IMR-90 (cell line): ENCODE results near the gene ZNF621.
A peak's percentile ranks its signal among the peaks of the same experiment; 100 is the strongest.

Source experiments
- BHLHE40 ChIP-seq: fragments of 150-350 bp; IDR thresholded peaks from 2 replicates; pipeline ENCODE4 v1.6.1; 2016; ENCODE audit warnings: mild to moderate bottlenecking, low read depth, low read length
- CEBPB ChIP-seq: IDR thresholded peaks from 2 replicates; pipeline ENCODE4 v1.6.1; 2012; ENCODE audit warnings: low read depth, low read length, improper control_type of control experiment
- CHD1 ChIP-seq: IDR thresholded peaks from 2 replicates; pipeline ENCODE4 v1.6.1; 2012; ENCODE audit warnings: low read depth, low read length, improper control_type of control experiment
- CTCF ChIP-seq: conservative IDR thresholded peaks from 2 replicates; pipeline ENCODE4 v1.5.1; 2012; ENCODE audit warnings: mild to moderate bottlenecking, low read depth, low read length, improper control_type of control experiment
- FOS ChIP-seq: fragments of 150-350 bp; IDR thresholded peaks from 2 replicates; pipeline ENCODE4 v1.6.1; 2016; ENCODE audit warnings: low read depth, low read length
- MXI1 ChIP-seq: IDR thresholded peaks from 2 replicates; pipeline ENCODE4 v1.6.1; 2012; ENCODE audit warnings: low read depth, mild to moderate bottlenecking, low read length, moderate library complexity, borderline replicate concordance
- NFE2L2 ChIP-seq: fragments of 150-350 bp; IDR thresholded peaks from 2 replicates; pipeline ENCODE4 v1.6.1; 2016; ENCODE audit warnings: low read depth, mild to moderate bottlenecking, low read length
- POLR2A ChIP-seq: IDR thresholded peaks from 2 replicates; pipeline ENCODE4 v1.6.1; 2012; ENCODE audit warnings: mild to moderate bottlenecking, low read depth, low read length
- RCOR1 ChIP-seq: IDR thresholded peaks from 2 replicates; pipeline ENCODE4 v1.6.1; 2012; ENCODE audit warnings: mild to moderate bottlenecking, low read length, improper control_type of control experiment; ENCODE audit not compliant: insufficient replicate concordance
- RFX5 ChIP-seq: IDR thresholded peaks from 2 replicates; pipeline ENCODE4 v1.8.0; 2012; ENCODE audit warnings: low read depth, mild to moderate bottlenecking, low read length, moderate library complexity
- SMC3 ChIP-seq: fragments of 150-350 bp; IDR thresholded peaks from 2 replicates; pipeline ENCODE4 v1.6.1; 2016; ENCODE audit warnings: low read depth, mild to moderate bottlenecking, antibody characterized with exemption, low read length, moderate library complexity
- USF2 ChIP-seq: fragments of 150-350 bp; IDR thresholded peaks from 2 replicates; pipeline ENCODE4 v1.6.1; 2017; ENCODE audit warnings: mild to moderate bottlenecking, antibody characterized with exemption, low read length, low read depth
- TF ChIP-seq, protein P1 (sequence below): fragments of 150-350 bp; IDR thresholded peaks from 2 replicates; pipeline ENCODE4 v1.6.1; 2016; ENCODE audit warnings: low read depth, mild to moderate bottlenecking, low read length, moderate library complexity, borderline replicate concordance

DNA sequence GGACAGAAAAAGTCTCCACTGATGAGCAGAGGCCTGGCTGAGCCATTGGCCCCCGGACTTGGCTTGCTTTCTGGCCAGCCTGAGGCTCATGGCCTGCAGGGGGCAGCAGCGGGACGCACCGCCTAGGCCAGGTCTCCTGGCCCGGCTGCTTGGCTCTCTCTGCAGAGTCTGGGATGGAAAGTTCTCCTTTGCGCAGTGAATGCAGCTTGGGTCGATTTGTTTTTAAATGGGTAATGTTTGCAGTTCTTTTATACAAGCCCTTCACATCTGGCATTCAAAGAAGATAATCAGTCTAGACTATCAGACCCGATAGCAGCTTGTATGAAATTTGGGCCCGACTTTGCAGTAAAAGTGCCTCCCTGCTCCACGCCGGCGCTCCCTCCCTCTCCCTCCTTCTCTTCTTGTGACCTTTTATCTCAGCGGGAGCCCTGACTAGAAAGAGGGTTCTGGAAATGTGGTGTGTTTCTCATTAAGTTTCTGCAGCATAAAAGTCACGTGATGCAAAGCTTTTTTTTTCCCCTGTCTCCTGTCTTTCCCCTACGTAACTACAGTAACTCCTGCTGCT lies 59.9 kb downstream of the ZNF621 start:
- TF ChIP-seq CEBPB (no peak), USF2 (peak; percentile 55; the same call in 1 of the 2 replicates), NFE2L2 (no peak), POLR2A (no peak), RFX5 (no peak), CHD1 (no peak), CTCF (peak; percentile 88), MXI1 (no peak), RCOR1 (no peak), SMC3 (peak; percentile 75), FOS (no peak), BHLHE40 (no peak)
- TF ChIP-seq, protein P1, sequence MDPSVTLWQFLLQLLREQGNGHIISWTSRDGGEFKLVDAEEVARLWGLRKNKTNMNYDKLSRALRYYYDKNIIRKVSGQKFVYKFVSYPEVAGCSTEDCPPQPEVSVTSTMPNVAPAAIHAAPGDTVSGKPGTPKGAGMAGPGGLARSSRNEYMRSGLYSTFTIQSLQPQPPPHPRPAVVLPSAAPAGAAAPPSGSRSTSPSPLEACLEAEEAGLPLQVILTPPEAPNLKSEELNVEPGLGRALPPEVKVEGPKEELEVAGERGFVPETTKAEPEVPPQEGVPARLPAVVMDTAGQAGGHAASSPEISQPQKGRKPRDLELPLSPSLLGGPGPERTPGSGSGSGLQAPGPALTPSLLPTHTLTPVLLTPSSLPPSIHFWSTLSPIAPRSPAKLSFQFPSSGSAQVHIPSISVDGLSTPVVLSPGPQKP, result no peak
